DMS114 treated with DMSO at 0.1 percent for 48 hours (cell line): ENCODE results near the gene MMP21.

Source experiments
- DNase-seq: peaks from one replicate; lab custom pipeline; 2025; ENCODE audit not compliant: unreplicated experiment; lab: John Stamatoyannopoulos, UW

The MMP21 gene

GRCh38 chr10:125792342-125793300, 17.0 kb upstream of the MMP21 start:
- no peak for DNase-seq

- DNase-seq, result no peak
Measured at GRCh38 chr10:125788156-125789034, 12.8 kb upstream of the MMP21 start.

GRCh38 chr10:125785791-125786190, 10.2 kb upstream of the MMP21 start:
- no peak for DNase-seq

- DNase-seq, result no peak
Measured at GRCh38 chr10:125783957-125784356, 8.3 kb upstream of the MMP21 start.

- no peak for DNase-seq
Measured at GRCh38 chr10:125783408-125783807, 7.8 kb upstream of the MMP21 start.

- no peak for DNase-seq
Measured at GRCh38 chr10:125782616-125783015, 7.0 kb upstream of the MMP21 start.

GRCh38 chr10:125782054-125782453, 6.4 kb upstream of the MMP21 start:
- DNase-seq, result no peak

GRCh38 chr10:125781374-125781773, 5.8 kb upstream of the MMP21 start:
- no peak for DNase-seq

- no peak for DNase-seq
Measured at GRCh38 chr10:125779403-125780327, 4.0 kb upstream of the MMP21 start.

- DNase-seq, result no peak
Measured at GRCh38 chr10:125778556-125778955, 2.9 kb upstream of the MMP21 start.

GRCh38 chr10:125777806-125778205, 2.2 kb upstream of the MMP21 start:
- DNase-seq, result no peak

GRCh38 chr10:125774581-125775191, 935 bp downstream of the MMP21 start:
- no peak for DNase-seq

GRCh38 chr10:125773687-125774543, 1.7 kb downstream of the MMP21 start:
- no peak for DNase-seq

- DNase-seq, result no peak
Measured at GRCh38 chr10:125772864-125773180, 2.8 kb downstream of the MMP21 start.

- no peak for DNase-seq
Measured at GRCh38 chr10:125772112-125772863, 3.3 kb downstream of the MMP21 start.

GRCh38 chr10:125770844-125771243, 4.8 kb downstream of the MMP21 start:
- no peak for DNase-seq

- no peak for DNase-seq
Measured at GRCh38 chr10:125769175-125769574, 6.4 kb downstream of the MMP21 start.

GRCh38 chr10:125768219-125768855, 7.3 kb downstream of the MMP21 start:
- DNase-seq, result no peak
